Measurements from ENCODE around the gene PRPF40B.

DNA sequence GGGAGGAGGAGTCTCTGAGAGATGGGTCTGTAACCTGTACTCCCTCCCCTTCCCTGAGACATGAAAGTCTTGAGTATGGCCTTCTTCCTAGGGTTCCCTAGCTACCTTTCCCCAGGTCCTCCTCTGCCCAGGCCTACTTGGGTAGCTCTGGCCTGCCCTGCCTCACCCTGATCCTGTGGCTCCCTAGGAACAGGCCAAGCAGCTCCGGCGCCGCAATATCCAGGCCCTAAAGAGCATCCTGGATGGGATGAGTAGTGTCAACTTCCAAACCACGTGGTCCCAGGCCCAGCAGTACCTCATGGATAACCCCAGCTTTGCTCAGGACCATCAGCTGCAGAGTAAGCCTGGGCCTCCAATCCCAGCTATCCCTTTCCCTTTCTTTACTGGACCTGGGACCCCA lies 12.3 kb downstream of the PRPF40B start:
- TF ChIP-seq, protein P1, sequence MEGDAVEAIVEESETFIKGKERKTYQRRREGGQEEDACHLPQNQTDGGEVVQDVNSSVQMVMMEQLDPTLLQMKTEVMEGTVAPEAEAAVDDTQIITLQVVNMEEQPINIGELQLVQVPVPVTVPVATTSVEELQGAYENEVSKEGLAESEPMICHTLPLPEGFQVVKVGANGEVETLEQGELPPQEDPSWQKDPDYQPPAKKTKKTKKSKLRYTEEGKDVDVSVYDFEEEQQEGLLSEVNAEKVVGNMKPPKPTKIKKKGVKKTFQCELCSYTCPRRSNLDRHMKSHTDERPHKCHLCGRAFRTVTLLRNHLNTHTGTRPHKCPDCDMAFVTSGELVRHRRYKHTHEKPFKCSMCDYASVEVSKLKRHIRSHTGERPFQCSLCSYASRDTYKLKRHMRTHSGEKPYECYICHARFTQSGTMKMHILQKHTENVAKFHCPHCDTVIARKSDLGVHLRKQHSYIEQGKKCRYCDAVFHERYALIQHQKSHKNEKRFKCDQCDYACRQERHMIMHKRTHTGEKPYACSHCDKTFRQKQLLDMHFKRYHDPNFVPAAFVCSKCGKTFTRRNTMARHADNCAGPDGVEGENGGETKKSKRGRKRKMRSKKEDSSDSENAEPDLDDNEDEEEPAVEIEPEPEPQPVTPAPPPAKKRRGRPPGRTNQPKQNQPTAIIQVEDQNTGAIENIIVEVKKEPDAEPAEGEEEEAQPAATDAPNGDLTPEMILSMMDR (IDR thresholded peaks at IDR 0.05) = no peak
- TF ChIP-seq POLR2A (IDR thresholded peaks at IDR 0.05) = no peak
